DOHH2 (cell line): ENCODE data around the gene THAP3.

Experiments
- H3F3A ChIP-seq: fragments of 200-600 bp; sonication (generic), shearing (Covaris generic); 2 replicates; pipeline ENCODE4 v1.6.0; 2016; ENCODE audit warnings: antibody characterized with exemption, mild to moderate bottlenecking; ENCODE audit not compliant: control insufficient read depth, insufficient read depth
- H3K27ac ChIP-seq: fragments of 200-600 bp; sonication (generic); 2 replicates; pipeline ENCODE4 v1.5.1; 2014; ENCODE audit warnings: low read depth, mild to moderate bottlenecking, low read length, moderate library complexity
- H3K27me3 ChIP-seq: fragments of 200-600 bp; sonication (generic); 2 replicates; pipeline ENCODE4 v1.6.1; 2014; ENCODE audit warnings: mild to moderate bottlenecking, low read length, mixed read lengths; ENCODE audit not compliant: control insufficient read depth
- H3K36me3 ChIP-seq: fragments of 200-600 bp; sonication (generic); 2 replicates; pipeline ENCODE4 v1.6.1; 2014; ENCODE audit warnings: mild to moderate bottlenecking, low read length, moderate library complexity, mixed read lengths; ENCODE audit not compliant: control insufficient read depth
- H3K4me1 ChIP-seq: fragments of 200-600 bp; sonication (generic); 2 replicates; pipeline ENCODE4 v1.6.1; 2014; ENCODE audit warnings: mild to moderate bottlenecking, low read length, mixed read lengths; ENCODE audit not compliant: control insufficient read depth
- H3K4me2 ChIP-seq: fragments of 200-600 bp; sonication (generic); 2 replicates; pipeline ENCODE4 v1.6.0; 2014; ENCODE audit warnings: mild to moderate bottlenecking, low read length, moderate library complexity
- H3K4me3 ChIP-seq: fragments of 200-600 bp; sonication (generic); 2 replicates; pipeline ENCODE4 v1.5.1; 2014; ENCODE audit warnings: mild to moderate bottlenecking, low read length, mixed read lengths
- H3K79me2 ChIP-seq: fragments of 200-600 bp; sonication (generic); 2 replicates; pipeline ENCODE4 v1.6.1; 2014; ENCODE audit warnings: mild to moderate bottlenecking, low read length, mixed read lengths; ENCODE audit not compliant: control insufficient read depth
- H3K9me2 ChIP-seq: fragments of 200-600 bp; sonication (generic); replicated peaks from 2 replicates; pipeline ENCODE4 v1.6.1; 2014; ENCODE audit warnings: mild to moderate bottlenecking, low read length, mixed read lengths; ENCODE audit not compliant: control insufficient read depth
- H3K9me3 ChIP-seq: fragments of 200-600 bp; sonication (generic); 2 replicates; pipeline ENCODE4 v1.6.1; 2014; ENCODE audit warnings: antibody characterized with exemption, low read length, mixed read lengths; ENCODE audit not compliant: control insufficient read depth, insufficient read depth
- H4K20me1 ChIP-seq: fragments of 200-600 bp; sonication (generic); 2 replicates; pipeline ENCODE4 v1.6.0; 2014; ENCODE audit warnings: low read depth, mild to moderate bottlenecking, antibody characterized with exemption, low read length, moderate library complexity; ENCODE audit not compliant: control insufficient read depth, insufficient read depth
- CTCF ChIP-seq: fragments of 200-600 bp; sonication (generic); IDR thresholded peaks from one replicate; pipeline ENCODE4 v1.5.1; 2014; ENCODE audit warnings: antibody characterized with exemption, mild to moderate bottlenecking, low read depth, low read length; ENCODE audit not compliant: poor library complexity, severe bottlenecking
- EZH2phosphoT487 ChIP-seq: fragments of 200-600 bp; sonication (generic); IDR thresholded peaks from 2 replicates; pipeline ENCODE4 v1.6.1; 2017; ENCODE audit warnings: borderline replicate concordance, mild to moderate bottlenecking, antibody characterized with exemption, low read length, moderate library complexity, mixed read lengths

Gene THAP3

GRCh38 chr1:6581561-6582305 is 42.9 kb upstream of the THAP3 start:
- TF ChIP-seq CTCF: no peak
- no peak for TF ChIP-seq EZH2phosphoT487
- Histone ChIP-seq H3F3A (no peaks in the 10 kb centered on the region), H3K4me3 (peak overlapping the region; percentile 81), H3K36me3 (peaks cover 19% of the 10 kb centered on the region), H4K20me1 (peaks cover 3% of the 10 kb centered on the region; the same call in 1 of the 2 replicates), H3K9me3 (no peaks in the 10 kb centered on the region), H3K9me2 (no peaks in the 10 kb centered on the region), H3K4me1 (peaks cover 30% of the 10 kb centered on the region), H3K27me3 (no peaks in the 10 kb centered on the region), H3K4me2 (peak overlapping the region; percentile 84), H3K79me2 (peaks cover 33% of the 10 kb centered on the region), H3K27ac (no peak overlapping the region)

DNA sequence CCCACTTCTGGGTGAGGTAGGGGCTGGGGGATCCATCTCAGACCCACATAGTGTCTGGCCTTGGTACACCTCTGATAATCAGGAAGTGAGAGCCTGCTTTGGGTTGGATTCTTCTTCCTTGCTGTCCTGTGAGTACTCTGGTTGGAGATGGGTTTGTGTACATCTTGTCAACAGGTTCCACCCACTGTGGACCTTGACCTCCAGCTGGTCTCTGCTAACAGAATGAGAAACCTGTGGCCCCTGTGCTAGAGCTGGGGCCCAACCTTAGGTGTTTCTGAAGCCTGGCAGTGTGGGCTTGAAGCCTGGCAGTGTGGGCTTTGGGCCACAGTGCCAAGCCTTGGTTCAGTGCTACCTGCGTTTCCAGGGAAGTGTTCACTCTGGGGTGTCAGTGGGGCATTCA is 42.3 kb upstream of the THAP3 start:
- H3K27ac ChIP-seq: no peak overlapping the region
- peaks cover 3% of the 10 kb centered on the region; the same call in 1 of the 2 replicates for H4K20me1 ChIP-seq
- H3K9me2 ChIP-seq: no peaks in the 10 kb centered on the region
- H3K4me1 ChIP-seq: peaks cover 36% of the 10 kb centered on the region
- TF ChIP-seq CTCF: no peak
- TF ChIP-seq EZH2phosphoT487: no peak
- no peaks in the 10 kb centered on the region for H3K9me3 ChIP-seq
- no peak overlapping the region for H3K4me3 ChIP-seq
- H3K4me2 ChIP-seq: peak overlapping the region; percentile 84; the same call in 1 of the 2 replicates
- no peaks in the 10 kb centered on the region for H3F3A ChIP-seq
- H3K36me3 ChIP-seq: peaks cover 24% of the 10 kb centered on the region
- H3K79me2 ChIP-seq: peaks cover 33% of the 10 kb centered on the region
- no peaks in the 10 kb centered on the region for H3K27me3 ChIP-seq

DNA sequence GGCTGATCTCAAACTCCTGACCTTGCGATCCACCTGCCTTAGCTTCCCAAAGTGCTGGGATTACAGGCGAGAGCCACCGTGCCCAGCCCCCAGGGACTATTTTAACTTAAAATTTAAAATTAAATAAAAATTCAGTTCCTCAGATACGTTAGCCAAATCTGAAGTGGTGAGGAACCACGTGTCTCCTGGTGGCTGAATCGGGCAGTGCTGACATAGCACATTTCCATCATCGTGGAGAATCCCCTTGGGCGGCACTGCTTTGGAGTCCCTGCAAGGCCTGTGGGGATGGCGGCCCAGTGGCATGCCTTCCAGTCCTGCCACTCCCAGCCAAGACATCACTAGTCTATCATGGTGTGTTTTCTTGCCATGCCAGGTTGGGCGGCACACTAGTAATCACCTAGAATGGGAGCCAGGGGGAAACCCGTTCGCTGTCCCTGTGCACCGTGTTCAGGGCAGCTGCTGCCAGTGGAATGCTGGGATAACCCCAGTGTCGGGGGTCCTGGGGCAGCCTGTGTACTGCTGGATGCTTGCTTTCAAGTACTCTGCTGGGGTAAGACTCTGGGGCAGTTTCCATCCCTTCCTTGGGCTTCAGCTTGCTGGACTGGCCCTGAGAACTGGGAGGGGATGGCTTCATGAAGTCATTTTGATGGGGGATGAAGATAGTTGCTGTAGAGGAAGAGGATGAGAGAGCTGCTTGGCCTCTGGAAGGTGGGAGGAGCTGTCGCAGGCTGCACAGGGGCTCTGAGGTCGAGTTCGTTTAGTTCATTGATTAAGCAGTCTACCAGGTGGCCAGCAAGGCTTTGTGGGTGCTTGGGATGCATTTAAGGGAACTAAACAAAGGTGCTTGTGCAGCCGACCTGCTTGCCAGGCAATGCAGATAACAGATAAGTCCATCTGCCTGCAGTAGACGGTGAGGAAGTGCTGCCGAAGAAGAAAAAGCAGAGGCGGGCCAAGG is 40.3 kb upstream of the THAP3 start:
- no peaks in the 10 kb centered on the region for H3K9me2 ChIP-seq
- no peaks in the 10 kb centered on the region for H3K27me3 ChIP-seq
- no peaks in the 10 kb centered on the region for H3K9me3 ChIP-seq
- TF ChIP-seq CTCF (no peak), EZH2phosphoT487 (no peak)
- peaks cover 36% of the 10 kb centered on the region for H3K4me1 ChIP-seq
- no peak overlapping the region for H3K27ac ChIP-seq
- H3K4me3 ChIP-seq: no peak overlapping the region
- peaks cover 44% of the 10 kb centered on the region for H3K36me3 ChIP-seq
- no peaks in the 10 kb centered on the region for H3F3A ChIP-seq
- H3K79me2 ChIP-seq: peaks cover 33% of the 10 kb centered on the region
- H4K20me1 ChIP-seq: peaks cover 3% of the 10 kb centered on the region; the same call in 1 of the 2 replicates
- H3K4me2 ChIP-seq: no peak overlapping the region
